ENCODE measurements around the gene ZBTB22.

GRCh38 chr6:33330736-33331135 is 13.2 kb upstream of the ZBTB22 start:
- TF ChIP-seq CTCF (IDR thresholded peaks at IDR 0.05; ENCODE audit: poor library complexity, severe bottlenecking): no peak
- TF ChIP-seq EZH2 (IDR thresholded peaks at IDR 0.05; ENCODE audit: borderline replicate concordance, insufficient read depth, low read length, poor library complexity, severe bottlenecking): no peak
- TF ChIP-seq MXI1 (conservative IDR thresholded peaks at IDR 0.05; ENCODE audit: poor library complexity, severe bottlenecking): no peak
